GM12864 (cell line): ENCODE measurements around the gene N4BP3.
"Not testable (repeated sequence)": the region's sequence is repeated elsewhere in the genome, so short reads cannot be mapped to it uniquely, and the experiment has no call there.

Experiments
- DNase-seq: peaks from one replicate; pipeline ENCODE4 v3.0.0-alpha.2; 2011; ENCODE audit warnings: low read depth
- H3K4me3 ChIP-seq: 2 replicates; pipeline ENCODE4 v1.5.1; 2011; ENCODE audit warnings: mild to moderate bottlenecking, low read depth, low read length, control low read depth
- TF ChIP-seq, protein P1 (sequence below): IDR thresholded peaks from 2 replicates; pipeline ENCODE4 v1.5.1; 2011; ENCODE audit warnings: low read depth, mild to moderate bottlenecking, moderate library complexity, low read length, control low read depth, inconsistent platforms; ENCODE audit errors: missing control alignments

N4BP3 gene

DNA sequence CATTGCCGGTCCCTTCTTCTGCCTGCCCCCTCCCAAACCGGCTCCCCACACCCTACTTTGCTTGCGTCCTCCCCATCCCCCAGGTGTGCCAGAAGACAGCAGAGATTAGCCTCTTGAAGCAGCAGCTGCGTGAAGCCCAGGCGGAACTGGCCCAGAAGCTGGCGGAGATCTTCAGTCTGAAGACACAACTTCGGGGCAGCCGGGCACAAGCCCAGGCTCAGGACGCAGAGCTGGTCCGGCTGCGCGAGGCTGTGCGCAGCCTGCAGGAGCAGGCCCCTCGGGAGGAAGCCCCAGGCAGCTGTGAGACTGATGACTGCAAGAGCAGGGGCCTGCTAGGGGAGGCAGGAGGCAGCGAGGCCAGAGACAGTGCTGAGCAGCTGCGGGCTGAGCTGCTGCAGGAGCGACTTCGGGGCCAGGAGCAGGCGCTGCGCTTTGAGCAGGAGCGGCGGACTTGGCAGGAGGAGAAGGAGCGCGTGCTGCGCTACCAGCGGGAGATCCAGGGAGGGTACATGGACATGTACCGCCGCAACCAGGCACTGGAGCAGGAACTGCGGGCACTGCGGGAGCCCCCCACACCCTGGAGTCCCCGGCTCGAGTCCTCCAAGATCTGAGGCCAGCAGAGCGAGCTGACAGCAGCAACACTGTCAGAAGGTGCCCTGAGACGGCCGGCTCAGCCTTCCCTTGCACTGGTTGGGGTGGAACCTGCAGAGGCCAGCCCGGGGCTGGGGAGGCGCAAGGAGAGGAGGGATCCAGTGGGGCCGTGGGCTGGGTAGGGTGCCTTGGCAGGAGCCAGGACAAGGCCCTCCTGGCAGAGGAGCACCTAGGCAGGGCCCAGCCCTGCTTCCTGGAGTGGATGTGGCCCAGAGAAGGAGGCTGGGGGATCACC, 8.3 kb downstream of the N4BP3 start:
- TF ChIP-seq, protein P1, sequence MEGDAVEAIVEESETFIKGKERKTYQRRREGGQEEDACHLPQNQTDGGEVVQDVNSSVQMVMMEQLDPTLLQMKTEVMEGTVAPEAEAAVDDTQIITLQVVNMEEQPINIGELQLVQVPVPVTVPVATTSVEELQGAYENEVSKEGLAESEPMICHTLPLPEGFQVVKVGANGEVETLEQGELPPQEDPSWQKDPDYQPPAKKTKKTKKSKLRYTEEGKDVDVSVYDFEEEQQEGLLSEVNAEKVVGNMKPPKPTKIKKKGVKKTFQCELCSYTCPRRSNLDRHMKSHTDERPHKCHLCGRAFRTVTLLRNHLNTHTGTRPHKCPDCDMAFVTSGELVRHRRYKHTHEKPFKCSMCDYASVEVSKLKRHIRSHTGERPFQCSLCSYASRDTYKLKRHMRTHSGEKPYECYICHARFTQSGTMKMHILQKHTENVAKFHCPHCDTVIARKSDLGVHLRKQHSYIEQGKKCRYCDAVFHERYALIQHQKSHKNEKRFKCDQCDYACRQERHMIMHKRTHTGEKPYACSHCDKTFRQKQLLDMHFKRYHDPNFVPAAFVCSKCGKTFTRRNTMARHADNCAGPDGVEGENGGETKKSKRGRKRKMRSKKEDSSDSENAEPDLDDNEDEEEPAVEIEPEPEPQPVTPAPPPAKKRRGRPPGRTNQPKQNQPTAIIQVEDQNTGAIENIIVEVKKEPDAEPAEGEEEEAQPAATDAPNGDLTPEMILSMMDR: no peak
- DNase-seq: no peak

DNA sequence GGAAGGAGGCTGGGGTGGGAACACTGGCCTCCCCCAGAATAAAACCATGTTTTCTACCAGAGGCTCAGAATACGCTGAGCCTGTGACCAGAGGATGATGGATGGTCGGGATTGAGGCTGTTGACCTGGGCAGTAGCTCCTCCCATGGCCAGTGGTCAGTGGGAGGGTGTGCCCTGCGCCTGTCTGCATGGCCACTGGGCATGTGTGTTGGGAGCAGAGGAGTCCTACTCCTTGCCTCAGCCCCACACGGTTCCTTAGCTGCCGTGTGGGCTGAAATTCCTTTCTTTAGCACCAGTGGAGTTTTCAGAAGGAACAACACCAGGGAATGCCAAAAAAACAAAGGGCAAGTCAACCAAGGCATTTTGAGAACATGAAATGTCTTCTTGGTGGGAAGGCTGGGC, 9.0 kb downstream of the N4BP3 start:
- TF ChIP-seq, protein P1: no peak
- H3K4me3 ChIP-seq: no peak overlapping the region

More for the DNA sequence above, 8.3 kb downstream of the N4BP3 start:
- no peak overlapping the region for H3K4me3 ChIP-seq

DNA sequence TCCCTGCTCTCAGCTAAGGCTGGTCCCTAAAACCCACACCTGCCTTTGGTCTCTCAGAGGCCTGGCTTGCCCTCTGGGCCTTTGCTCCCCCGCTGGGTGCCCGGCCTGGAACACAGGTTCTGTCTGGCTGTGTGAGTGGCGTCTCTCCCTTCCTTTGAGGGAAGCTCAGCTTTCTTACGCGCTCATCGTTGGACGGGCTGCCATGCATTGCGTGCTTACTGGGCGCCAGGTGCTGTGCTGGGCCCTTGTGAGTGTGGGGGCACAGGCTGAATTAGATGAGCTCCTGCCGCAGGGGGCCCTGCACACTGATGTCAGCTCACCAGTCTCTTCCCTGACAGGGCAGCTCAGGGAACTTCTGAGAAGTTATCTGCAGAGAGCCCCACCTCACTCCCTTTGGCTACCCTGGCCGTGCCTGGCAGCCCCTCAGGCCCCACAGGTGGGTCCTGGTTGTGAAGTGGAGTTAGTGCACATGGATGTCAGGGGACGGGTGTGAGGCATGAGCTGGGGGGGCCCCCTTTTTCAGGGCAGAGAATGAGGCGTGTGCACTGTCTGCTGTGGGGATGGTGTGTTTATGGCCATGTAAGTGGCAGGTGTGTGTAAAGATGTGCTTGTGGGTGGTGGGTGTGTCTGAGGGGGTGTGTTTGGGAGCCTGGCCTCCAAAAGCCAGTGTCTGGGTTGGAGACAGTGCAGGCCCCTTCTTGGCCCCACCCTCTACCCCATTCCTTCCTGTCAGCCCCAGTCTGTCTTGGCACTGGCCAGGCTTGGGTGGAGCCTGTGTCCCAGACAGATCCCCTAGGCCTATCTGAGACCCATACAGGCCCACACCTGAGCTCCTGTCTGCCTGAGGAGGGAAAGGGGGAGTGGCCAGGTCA, 10.0 kb downstream of the N4BP3 start:
- DNase-seq: no peak
- H3K4me3 ChIP-seq: no peak overlapping the region
- TF ChIP-seq, protein P1: no peak

More for the DNA sequence above, 9.0 kb downstream of the N4BP3 start:
- DNase-seq: no peak

DNA sequence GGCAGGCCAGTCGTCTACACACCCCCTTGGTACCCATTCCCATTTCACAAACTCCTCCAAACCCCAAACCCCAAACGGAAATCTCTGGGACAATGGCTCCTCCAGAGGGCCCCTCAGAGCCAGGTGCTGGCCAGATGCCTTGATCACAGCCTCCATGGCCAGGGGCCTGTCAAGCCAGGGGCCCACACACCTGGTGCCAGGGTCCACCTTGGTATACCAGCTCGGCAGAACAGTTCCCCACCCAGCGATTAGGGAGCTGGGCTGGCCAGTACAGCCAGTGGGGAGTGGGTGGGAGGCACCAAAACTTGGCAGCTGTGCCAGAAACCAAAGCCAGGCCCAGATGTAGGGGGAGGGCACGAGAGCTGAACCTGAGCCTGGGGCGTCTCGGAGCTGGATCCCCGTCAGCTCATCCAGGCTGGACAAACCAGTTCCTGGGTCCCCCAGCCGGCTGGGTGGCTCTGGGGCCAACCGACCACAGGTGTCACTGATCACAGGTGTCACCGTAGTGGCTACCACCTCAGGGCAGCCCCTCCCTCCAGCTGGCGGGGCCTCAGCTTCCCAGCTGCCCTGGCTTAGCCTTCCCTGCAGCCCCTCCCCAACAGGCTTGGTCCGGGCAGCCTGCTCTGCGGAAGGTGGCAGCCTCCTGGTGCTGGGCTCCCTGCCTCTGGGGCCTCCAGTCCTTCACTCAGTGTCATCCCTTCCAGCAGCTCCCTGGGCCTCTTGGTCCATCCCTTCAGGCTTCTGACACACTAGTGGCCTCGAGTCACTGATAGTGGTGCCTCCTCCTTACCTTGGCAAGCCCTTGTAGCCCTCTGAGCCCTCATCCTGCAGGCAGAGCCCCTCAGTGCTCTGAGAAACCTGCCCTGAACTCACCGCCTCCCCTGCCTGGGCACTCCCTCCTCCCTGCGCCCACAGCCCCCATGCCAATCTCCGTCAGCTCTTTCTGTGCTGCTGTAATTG, 10.9 kb downstream of the N4BP3 start:
- H3K4me3 ChIP-seq: no peak overlapping the region
- TF ChIP-seq, protein P1: no peak
- no peak for DNase-seq

DNA sequence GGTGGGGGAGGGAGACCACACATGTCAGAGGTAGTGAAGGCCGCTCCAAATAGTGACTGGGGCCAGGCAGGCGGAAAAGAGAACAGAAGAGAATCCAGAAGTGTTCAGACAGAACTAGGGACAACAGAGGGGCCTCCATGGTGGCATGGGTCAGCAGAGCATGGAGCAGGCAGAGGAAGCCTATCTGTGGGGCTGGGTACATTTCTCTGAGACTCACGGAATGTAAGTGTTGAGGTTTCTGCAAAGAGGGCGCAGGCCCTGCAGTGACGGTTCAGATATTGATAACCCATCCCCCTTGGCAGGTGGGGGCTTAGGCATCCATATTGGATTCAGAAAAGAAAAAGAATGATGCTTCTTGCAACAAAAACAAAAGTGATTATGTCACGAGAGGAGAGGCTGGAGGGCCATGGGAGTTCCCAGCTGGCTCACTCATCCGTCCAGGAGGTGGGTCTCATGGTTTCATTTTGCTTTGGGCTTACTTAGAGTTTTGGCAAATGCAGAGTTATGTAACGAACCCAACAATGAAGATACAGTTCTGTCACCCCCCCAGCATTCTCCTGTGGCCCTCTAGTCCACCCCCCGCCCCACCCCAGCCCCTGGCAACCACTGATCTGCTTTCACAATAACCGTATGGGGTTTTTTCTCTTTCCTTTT, 12.0 kb downstream of the N4BP3 start:
- H3K4me3 ChIP-seq: no peak overlapping the region
- no peak for DNase-seq
- TF ChIP-seq, protein P1: no peak

DNA sequence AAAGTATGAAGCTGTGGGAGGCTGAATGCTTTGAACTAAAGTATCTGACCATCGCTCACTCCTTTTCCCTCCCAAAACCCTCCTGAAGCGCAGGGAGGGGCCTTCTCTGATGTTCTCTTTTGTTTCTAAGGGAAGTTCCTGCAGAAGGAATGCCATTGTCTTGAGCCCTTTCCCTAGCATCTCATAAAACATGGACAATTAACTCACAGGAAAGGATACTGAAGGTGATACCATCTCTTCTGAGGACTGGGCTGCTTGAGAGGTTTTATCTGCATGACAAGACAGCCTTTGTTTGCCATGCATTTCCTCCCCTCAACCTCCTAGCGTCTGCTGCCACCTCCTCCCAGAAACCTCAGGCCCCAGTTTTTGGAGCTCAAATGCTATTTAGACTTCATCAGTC, 13.2 kb downstream of the N4BP3 start:
- H3K4me3 ChIP-seq: no peak overlapping the region
- no peak for DNase-seq
- TF ChIP-seq, protein P1: no peak

DNA sequence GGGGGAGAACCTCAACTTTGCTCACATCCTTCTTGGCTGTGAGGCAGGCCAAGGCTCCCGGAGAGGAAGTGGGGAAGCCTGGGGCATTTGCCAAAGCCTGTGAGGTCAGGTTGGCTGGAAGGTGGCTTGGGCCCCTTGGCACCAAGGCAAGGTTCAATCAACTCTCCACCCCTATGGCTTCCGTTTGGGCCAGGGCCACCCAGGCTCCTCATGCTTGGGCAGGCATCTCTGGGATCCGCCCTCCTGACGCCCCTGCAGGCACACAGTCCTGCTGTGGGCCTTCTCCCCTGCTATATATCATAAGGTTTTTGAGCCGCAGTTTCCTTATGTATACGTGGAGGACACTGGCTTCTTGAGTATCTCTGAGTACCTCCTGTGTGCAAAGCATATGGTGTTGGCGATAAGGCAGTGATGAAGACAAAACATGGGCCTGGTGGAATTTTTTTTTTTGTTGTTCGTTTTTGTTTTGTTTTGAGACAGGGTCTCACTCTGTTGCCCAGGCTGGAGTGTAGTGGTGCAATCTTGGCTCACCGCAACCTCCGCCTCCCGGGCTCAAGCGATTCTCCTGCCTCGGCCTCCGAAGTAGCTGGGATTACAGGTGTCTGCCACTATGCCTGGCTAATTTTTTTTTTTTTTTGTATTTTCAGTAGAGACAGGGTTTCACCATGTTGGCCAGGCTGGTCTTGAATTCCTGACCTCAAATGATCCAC, 14.1 kb downstream of the N4BP3 start:
- H3K4me3 ChIP-seq, DNase-seq: not testable (repeated sequence)
